Tibial artery (tissue), 4 donors: Measurements from ENCODE around the gene GLCCI1.

ENCODE experiments used
- DNase-seq, 2 donors: peaks; one replicate each; pipeline ENCODE4 v3.0.0-alpha.2; 2019
- H3K27ac ChIP-seq, 2 donors: fragments of 200-600 bp; sonication (generic) in 1 of 2; 1 replicate in 1 of 2; 2 replicates in 1 of 2; pipeline ENCODE4 v1.5.1; 2018 to 2019; ENCODE audit warnings: mild to moderate bottlenecking in 1 of 2
- H3K27me3 ChIP-seq, 2 donors: fragments of 200-600 bp; sonication (generic) in 1 of 2; one replicate each; pipeline versions ENCODE4 v1.5.1 to v1.6.0; 2016 to 2019
- H3K36me3 ChIP-seq, 3 donors: fragments of 200-600 bp; sonication (generic) in 2 of 3; one replicate each; pipeline ENCODE4 v1.5.1; 2016 to 2019; ENCODE audit warnings: mild to moderate bottlenecking in 2 of 3
- H3K4me1 ChIP-seq, 4 donors: fragments of 200-600 bp; sonication (generic) in 2 of 4; 1 replicate in 3 of 4; 2 replicates in 1 of 4; pipeline ENCODE4 v1.5.1; 2016 to 2019
- H3K4me3 ChIP-seq, 2 donors: fragments of 200-600 bp; sonication (generic) in 1 of 2; 1 replicate in 1 of 2; 2 replicates in 1 of 2; pipeline ENCODE4 v1.5.1; 2018 to 2019; ENCODE audit warnings: mild to moderate bottlenecking in 2 of 2
- H3K9me3 ChIP-seq, 3 donors: fragments of 200-600 bp; sonication (generic) in 1 of 3; one replicate each; pipeline ENCODE4 v1.5.1; 2016 to 2019
- intact Hi-C: fragments of 100-400 bp; cut with DNase I; formaldehyde crosslinking; loops from one replicate; pipeline ENCODE4 v1.15.0; 2023; ENCODE audit warnings: low total_unique reads
- TF ChIP-seq, protein P1 (sequence below), 2 experiments: fragments of 200-600 bp in 1 of 2; fragments of 450-650 bp in 1 of 2; IDR thresholded peaks; one replicate each; pipeline ENCODE4 v1.5.1; 2017 to 2019; ENCODE audit warnings: antibody characterized with exemption in 2 of 2, mild to moderate bottlenecking in 1 of 2, moderate library complexity in 1 of 2

Gene GLCCI1

GRCh38 chr7:8000315-8000941, 31.8 kb downstream of the GLCCI1 start:
- intact Hi-C loops, result no loop called here
- peaks cover 0 to 6% (median 0%) of the 10 kb centered on the region in 3 donors for H3K36me3 ChIP-seq
- H3K9me3 ChIP-seq, result peaks cover 0 to 5% (median 0%) of the 10 kb centered on the region in 3 donors
- no peak for DNase-seq
- H3K4me3 ChIP-seq, result no peak overlapping the region
- peaks cover 0 to 5% (median 1%) of the 10 kb centered on the region in 4 donors for H3K4me1 ChIP-seq
- H3K27ac ChIP-seq, result no peak overlapping the region
- no peaks in the 10 kb centered on the region for H3K27me3 ChIP-seq
- TF ChIP-seq, protein P1, sequence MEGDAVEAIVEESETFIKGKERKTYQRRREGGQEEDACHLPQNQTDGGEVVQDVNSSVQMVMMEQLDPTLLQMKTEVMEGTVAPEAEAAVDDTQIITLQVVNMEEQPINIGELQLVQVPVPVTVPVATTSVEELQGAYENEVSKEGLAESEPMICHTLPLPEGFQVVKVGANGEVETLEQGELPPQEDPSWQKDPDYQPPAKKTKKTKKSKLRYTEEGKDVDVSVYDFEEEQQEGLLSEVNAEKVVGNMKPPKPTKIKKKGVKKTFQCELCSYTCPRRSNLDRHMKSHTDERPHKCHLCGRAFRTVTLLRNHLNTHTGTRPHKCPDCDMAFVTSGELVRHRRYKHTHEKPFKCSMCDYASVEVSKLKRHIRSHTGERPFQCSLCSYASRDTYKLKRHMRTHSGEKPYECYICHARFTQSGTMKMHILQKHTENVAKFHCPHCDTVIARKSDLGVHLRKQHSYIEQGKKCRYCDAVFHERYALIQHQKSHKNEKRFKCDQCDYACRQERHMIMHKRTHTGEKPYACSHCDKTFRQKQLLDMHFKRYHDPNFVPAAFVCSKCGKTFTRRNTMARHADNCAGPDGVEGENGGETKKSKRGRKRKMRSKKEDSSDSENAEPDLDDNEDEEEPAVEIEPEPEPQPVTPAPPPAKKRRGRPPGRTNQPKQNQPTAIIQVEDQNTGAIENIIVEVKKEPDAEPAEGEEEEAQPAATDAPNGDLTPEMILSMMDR (IDR thresholded peaks at IDR 0.05), result no peak

DNA sequence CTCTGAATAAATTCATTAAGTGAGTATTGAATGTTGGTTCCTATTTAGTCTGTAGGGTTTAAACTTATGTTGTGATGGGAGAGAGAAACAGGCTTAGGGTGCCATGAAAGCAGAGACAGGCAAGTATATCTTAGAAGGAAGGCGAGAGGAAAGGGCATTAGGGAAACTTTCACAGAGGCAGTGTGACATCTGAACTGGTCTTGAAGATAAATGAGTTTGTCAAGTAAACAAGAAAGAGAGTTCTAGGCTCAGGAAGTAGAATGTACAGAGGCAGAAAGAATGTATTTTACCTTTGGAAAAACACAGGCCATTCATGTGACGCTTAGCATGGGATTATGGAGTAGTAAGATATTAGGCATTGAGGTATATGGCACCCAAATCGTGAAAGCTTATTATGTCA, 34.5 kb downstream of the GLCCI1 start:
- H3K9me3 ChIP-seq, result peaks cover 0 to 5% (median 0%) of the 10 kb centered on the region in 3 donors
- no peak overlapping the region for H3K4me3 ChIP-seq
- intact Hi-C loops, result no loop called here
- peaks cover 0 to 22% (median 14%) of the 10 kb centered on the region in 3 donors for H3K36me3 ChIP-seq
- H3K4me1 ChIP-seq, result peaks cover 0 to 2% (median 0%) of the 10 kb centered on the region in 4 donors
- no peak for DNase-seq
- H3K27me3 ChIP-seq, result no peaks in the 10 kb centered on the region
- TF ChIP-seq, protein P1 (IDR thresholded peaks at IDR 0.05), result no peak
- no peak overlapping the region for H3K27ac ChIP-seq

DNA sequence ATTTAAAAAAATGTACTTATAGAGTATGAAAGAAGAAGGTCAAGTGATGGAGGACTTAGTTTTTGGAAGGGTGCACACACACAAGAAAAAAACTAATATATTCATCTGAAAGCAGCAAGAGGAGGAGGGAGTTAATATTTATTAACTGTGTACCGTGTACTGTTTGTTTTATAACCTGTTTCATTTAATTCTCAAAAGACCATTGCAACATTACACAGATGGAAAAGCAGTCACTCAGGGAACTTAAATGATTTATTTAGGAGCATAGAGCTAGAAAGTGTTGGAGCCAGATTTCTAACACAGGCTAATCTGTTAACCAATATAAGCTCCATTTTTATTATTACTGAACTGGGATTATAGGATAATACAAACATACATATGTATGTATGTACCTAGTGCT, 36.7 kb downstream of the GLCCI1 start:
- H3K27me3 ChIP-seq, result no peaks in the 10 kb centered on the region
- no peak overlapping the region for H3K4me3 ChIP-seq
- H3K9me3 ChIP-seq, result peaks cover 0 to 5% (median 0%) of the 10 kb centered on the region in 3 donors
- H3K27ac ChIP-seq, result no peak overlapping the region
- no peak for DNase-seq
- intact Hi-C loops, result no loop called here
- peaks cover 0 to 25% (median 18%) of the 10 kb centered on the region in 3 donors for H3K36me3 ChIP-seq
- TF ChIP-seq, protein P1 (IDR thresholded peaks at IDR 0.05), result no peak
- H3K4me1 ChIP-seq, result peaks cover 0 to under 1% (median 0%) of the 10 kb centered on the region in 4 donors

DNA sequence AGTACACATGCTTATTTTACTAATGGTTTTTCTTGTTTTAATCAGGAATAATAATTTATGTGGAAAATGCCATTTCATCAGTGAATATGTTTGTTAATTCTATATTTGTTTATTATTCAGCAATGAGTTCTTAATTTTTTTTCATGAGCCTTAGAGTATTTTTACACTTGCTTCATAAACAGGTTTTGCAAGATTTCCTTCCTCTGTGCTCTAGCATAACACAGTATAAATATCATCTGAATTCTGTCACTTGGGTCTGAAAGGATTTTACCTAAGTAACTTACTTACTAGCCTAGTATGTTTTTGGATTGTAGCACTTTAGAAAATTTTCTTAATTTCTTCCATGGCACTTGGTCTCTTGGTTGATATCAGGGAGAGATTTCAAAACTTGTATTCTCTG, 45.8 kb downstream of the GLCCI1 start:
- no peak for DNase-seq
- Histone ChIP-seq H3K27me3 (no peaks in the 10 kb centered on the region), H3K4me3 (no peak overlapping the region), H3K9me3 (no peaks in the 10 kb centered on the region), H3K27ac (no peak overlapping the region), H3K36me3 (peaks cover 0 to 3% (median 0%) of the 10 kb centered on the region in 3 donors), H3K4me1 (peaks cover 0 to 3% (median 0%) of the 10 kb centered on the region in 4 donors)
- intact Hi-C loops, result no loop called here
- TF ChIP-seq, protein P1 (IDR thresholded peaks at IDR 0.05), result no peak

DNA sequence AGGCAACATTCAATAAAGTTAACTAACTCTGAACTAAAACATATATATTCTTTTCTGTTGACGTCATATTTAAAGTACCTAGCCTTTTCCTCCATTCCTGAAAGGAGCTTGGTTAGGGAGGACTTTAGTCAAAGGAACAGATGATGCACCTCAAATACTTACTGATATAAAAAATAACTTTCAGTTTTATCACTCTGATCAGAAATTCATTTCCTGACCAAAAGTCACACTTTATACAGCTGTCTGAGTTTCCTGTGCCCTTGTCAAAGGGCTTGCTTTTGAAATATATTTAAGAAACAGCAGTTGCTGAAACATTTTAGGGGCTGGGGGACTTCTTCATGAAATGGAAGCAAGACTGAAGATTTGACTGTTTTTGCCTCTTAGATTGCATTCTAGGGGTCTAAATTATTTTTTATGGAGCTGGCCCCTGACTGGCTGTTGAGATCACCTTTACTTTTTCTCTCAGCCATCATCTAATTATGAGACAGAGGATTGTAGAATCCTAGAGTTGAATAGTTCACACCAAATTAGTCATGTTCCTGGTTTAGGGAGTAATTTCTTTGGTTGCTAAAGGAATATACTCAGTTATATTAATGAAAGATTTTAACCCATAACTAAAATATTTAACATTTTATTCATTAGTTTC, 46.6 kb downstream of the GLCCI1 start:
- no peak for DNase-seq
- Histone ChIP-seq H3K27ac (no peak overlapping the region), H3K9me3 (no peaks in the 10 kb centered on the region), H3K27me3 (no peaks in the 10 kb centered on the region), H3K4me3 (no peak overlapping the region), H3K4me1 (peaks cover 0 to 3% (median 0%) of the 10 kb centered on the region in 4 donors), H3K36me3 (peaks cover 0 to 3% (median 0%) of the 10 kb centered on the region in 3 donors)
- intact Hi-C loops, result no loop called here
- TF ChIP-seq, protein P1 (IDR thresholded peaks at IDR 0.05), result no peak
